Duodenal mucosa (tissue), 2 donors: ENCODE measurements around the gene SIT1.
"Not testable (repeated sequence)": the region's sequence is repeated elsewhere in the genome, so short reads cannot be mapped to it uniquely, and the experiment has no call there.

Experiments used
- H3K27ac ChIP-seq: one replicate; pipeline ENCODE4 v1.7.0; 2013; ENCODE audit warnings: low read depth, low read length
- H3K27me3 ChIP-seq, 2 donors: one replicate each; pipeline ENCODE4 v1.7.0; 2013; ENCODE audit warnings: low read length in 2 of 2, control low read depth in 1 of 2; ENCODE audit not compliant: insufficient read depth in 2 of 2, control insufficient read depth in 1 of 2
- H3K36me3 ChIP-seq, 2 donors: one replicate each; pipeline ENCODE4 v1.7.0; 2013; ENCODE audit warnings: low read length in 2 of 2, control low read depth in 1 of 2; ENCODE audit not compliant: insufficient read depth in 2 of 2, control insufficient read depth in 1 of 2
- H3K4me1 ChIP-seq, 2 donors: one replicate each; pipeline ENCODE4 v1.7.0; 2013; ENCODE audit warnings: low read length in 2 of 2, control low read depth in 1 of 2; ENCODE audit not compliant: insufficient read depth in 2 of 2, control insufficient read depth in 1 of 2
- H3K4me3 ChIP-seq, 2 donors: one replicate each; pipeline ENCODE4 v1.7.0; 2013; ENCODE audit warnings: low read length in 2 of 2, low read depth in 1 of 2
- H3K9ac ChIP-seq, 2 donors: one replicate each; pipeline ENCODE4 v1.7.0; 2013; ENCODE audit warnings: low read length in 2 of 2, low read depth in 1 of 2
- H3K9me3 ChIP-seq, 2 donors: one replicate each; pipeline ENCODE4 v1.7.0; 2013; ENCODE audit warnings: low read length in 2 of 2, control low read depth in 1 of 2; ENCODE audit not compliant: control insufficient read depth in 1 of 2

SIT1 gene

GRCh38 chr9:35618325-35618727 is 32.4 kb downstream of the SIT1 start, which contains the start of gene CD72:
CD72 (minus strand) TSS chr9:35618413; CDS start chr9:35618303, 110 bp downstream.
- H3K9ac ChIP-seq = peak within 1 kb of the TSS; percentile 28 to 65
- peak within 1 kb of the TSS; percentile 33 for H3K27ac ChIP-seq
- peaks cover 4 to 19% of the 10 kb centered on the region in 2 donors for H3K4me1 ChIP-seq

GRCh38 chr9:35617548-35617947 is 33.2 kb downstream of the SIT1 start:
- Histone ChIP-seq H3K27ac (no peak overlapping the region), H3K36me3 (no peaks in the 10 kb centered on the region), H3K4me3 (peak overlapping the region; percentile 60 to 63), H3K9ac (peak overlapping the region; percentile 28 to 65), H3K4me1 (peaks cover 4 to 19% of the 10 kb centered on the region in 2 donors), H3K9me3 (no peaks in the 10 kb centered on the region), H3K27me3 (peaks cover 3% of the 10 kb centered on the region in 2 donors)

More at GRCh38 chr9:35618325-35618727, 32.4 kb downstream of the SIT1 start, which contains the start of gene CD72:
- H3K9me3 ChIP-seq = no peaks in the 10 kb centered on the region
- peaks cover 3% of the 10 kb centered on the region in 2 donors for H3K27me3 ChIP-seq
- H3K36me3 ChIP-seq = no peaks in the 10 kb centered on the region
- peak within 1 kb of the TSS; percentile 60 to 63 for H3K4me3 ChIP-seq

- H3K36me3 ChIP-seq = no peaks in the 10 kb centered on the region
These were observed 33.9 kb downstream of the SIT1 start for GRCh38 chr9:35616681-35617459.

GRCh38 chr9:35615981-35616680 is 34.6 kb downstream of the SIT1 start:
- peaks cover 3% of the 10 kb centered on the region in 2 donors for H3K27me3 ChIP-seq
- H3K27ac ChIP-seq = no peak overlapping the region
- H3K4me3 ChIP-seq = no peak overlapping the region
- no peaks in the 10 kb centered on the region for H3K9me3 ChIP-seq
- H3K36me3 ChIP-seq = no peaks in the 10 kb centered on the region
- peaks cover 4 to 19% of the 10 kb centered on the region in 2 donors for H3K4me1 ChIP-seq
- H3K9ac ChIP-seq = peak overlapping the region in 1 of 2 donors; percentile 65

More at GRCh38 chr9:35616681-35617459, 33.9 kb downstream of the SIT1 start:
- H3K9ac ChIP-seq = peak overlapping the region; percentile 28 to 65
- H3K9me3 ChIP-seq = no peaks in the 10 kb centered on the region
- H3K4me3 ChIP-seq = peak overlapping the region; percentile 60 to 63
- H3K27ac ChIP-seq = no peak overlapping the region
- peaks cover 4 to 19% of the 10 kb centered on the region in 2 donors for H3K4me1 ChIP-seq
- peaks cover 3% of the 10 kb centered on the region in 2 donors for H3K27me3 ChIP-seq

GRCh38 chr9:35612843-35613242 is 37.9 kb downstream of the SIT1 start:
- Histone ChIP-seq H3K4me1 (peaks cover 4 to 8% of the 10 kb centered on the region in 2 donors), H3K4me3 (no peak overlapping the region), H3K36me3 (peaks cover 12 to 19% of the 10 kb centered on the region in 2 donors), H3K27me3 (peaks cover 0 to 3% of the 10 kb centered on the region in 2 donors), H3K9me3 (no peaks in the 10 kb centered on the region), H3K27ac (no peak overlapping the region), H3K9ac (no peak overlapping the region)

- H3K27me3 ChIP-seq, H3K4me1 ChIP-seq, H3K27ac ChIP-seq, H3K9me3 ChIP-seq, H3K4me3 ChIP-seq, H3K9ac ChIP-seq: not testable (repeated sequence)
- H3K36me3 ChIP-seq = peaks cover 14 to 21% of the 10 kb centered on the region in 2 donors
These were observed 38.7 kb downstream of the SIT1 start for GRCh38 chr9:35612066-35612465.

GRCh38 chr9:35611230-35611797 is 39.4 kb downstream of the SIT1 start:
- Histone ChIP-seq H3K27ac (no peak overlapping the region), H3K9me3 (no peaks in the 10 kb centered on the region), H3K4me1 (peaks cover under 1 to 6% of the 10 kb centered on the region in 2 donors), H3K9ac (no peak overlapping the region), H3K27me3 (no peaks in the 10 kb centered on the region), H3K36me3 (peaks cover 14 to 21% of the 10 kb centered on the region in 2 donors), H3K4me3 (no peak overlapping the region)

- H3K9ac ChIP-seq = no peak overlapping the region
- H3K4me1 ChIP-seq = peaks cover 5 to 12% of the 10 kb centered on the region in 2 donors
- H3K36me3 ChIP-seq = peaks cover 14 to 21% of the 10 kb centered on the region in 2 donors
- H3K27me3 ChIP-seq = no peaks in the 10 kb centered on the region
- H3K27ac ChIP-seq = no peak overlapping the region
- no peak overlapping the region for H3K4me3 ChIP-seq
- no peaks in the 10 kb centered on the region for H3K9me3 ChIP-seq
These were observed 40.9 kb downstream of the SIT1 start for GRCh38 chr9:35609820-35610163.

GRCh38 chr9:35609001-35609819 is 41.5 kb downstream of the SIT1 start:
- Histone ChIP-seq H3K27ac (no peak overlapping the region), H3K9ac (no peak overlapping the region), H3K36me3 (peaks cover 14 to 21% of the 10 kb centered on the region in 2 donors), H3K4me1 (peaks cover 5 to 12% of the 10 kb centered on the region in 2 donors), H3K27me3 (no peaks in the 10 kb centered on the region), H3K9me3 (no peaks in the 10 kb centered on the region), H3K4me3 (no peak overlapping the region)
